HG03025 (cell line): ENCODE measurements around the gene CHD3.

Source experiments
- ATAC-seq: cut with Tn5 transposase; IDR thresholded peaks from one replicate; pipeline ENCODE4 v1.9.1; 2021; ENCODE audit warnings: mild to moderate bottlenecking, moderate library complexity; ENCODE audit not compliant: unreplicated experiment, low FRiP score

Gene CHD3

GRCh38 chr17:7893187-7893880 lies 4.7 kb downstream of the CHD3 start:
- no peak for ATAC-seq

GRCh38 chr17:7894226-7894625 lies 5.6 kb downstream of the CHD3 start:
- ATAC-seq, result no peak

GRCh38 chr17:7894866-7895265 lies 6.3 kb downstream of the CHD3 start:
- no peak for ATAC-seq

GRCh38 chr17:7897090-7897489 lies 8.5 kb downstream of the CHD3 start:
- ATAC-seq, result no peak

- ATAC-seq, result no peak
Observed at GRCh38 chr17:7897773-7898172, 9.2 kb downstream of the CHD3 start.

GRCh38 chr17:7903154-7904103 lies 14.8 kb downstream of the CHD3 start:
- ATAC-seq, result no peak

GRCh38 chr17:7909089-7909488 lies 20.5 kb downstream of the CHD3 start:
- no peak for ATAC-seq

- no peak for ATAC-seq
Observed at GRCh38 chr17:7910281-7910680, 21.7 kb downstream of the CHD3 start.

- no peak for ATAC-seq
Observed at GRCh38 chr17:7910711-7911110, 22.1 kb downstream of the CHD3 start.

- no peak for ATAC-seq
Observed at GRCh38 chr17:7911116-7911515, 22.5 kb downstream of the CHD3 start.

- ATAC-seq, result no peak
Observed at GRCh38 chr17:7912927-7913524, 24.4 kb downstream of the CHD3 start.

- ATAC-seq, result no peak
Observed at GRCh38 chr17:7915179-7915610, 26.6 kb downstream of the CHD3 start.

GRCh38 chr17:7915611-7916384 lies 27.2 kb downstream of the CHD3 start, which contains the start of gene RNF227:
TSS of gene RNF227 (minus strand) at chr17:7916289. CDS start at chr17:7916195, 94 bp downstream.
- ATAC-seq, result peak; percentile 66

- peak; percentile 3 for ATAC-seq
Observed at GRCh38 chr17:7916385-7916682, 27.7 kb downstream of the CHD3 start.

GRCh38 chr17:7916808-7917207 lies 28.2 kb downstream of the CHD3 start:
- no peak for ATAC-seq

- no peak for ATAC-seq
Observed at GRCh38 chr17:7922269-7922844, 33.8 kb downstream of the CHD3 start.

GRCh38 chr17:7922845-7923628 lies 34.4 kb downstream of the CHD3 start:
- ATAC-seq, result no peak

GRCh38 chr17:7927596-7927995 lies 39.0 kb downstream of the CHD3 start:
- no peak for ATAC-seq
